Endothelial cell of umbilical vein (primary cell): Measurements from ENCODE around the gene CLEC4D. TPM values are rescaled to one million over a fixed set of nuclear protein-coding genes. Genes with fewer than 3 reads are reported as not detected.

Source experiments
- BruUV-seq: library from RNA; stranded (reverse); fragments of 400-500 nt; replicated peaks from 2 replicates; lab custom pipeline; 2021; lab: Mats Ljungman, UMichigan
- CTCF ChIA-PET: fragments of 300-600, 350-600 bp; sonication (Branson Sonifier 250); formaldehyde crosslinking; loops from one replicate; lab custom pipeline; 2021; ENCODE audit warnings: antibody characterized with exemption, inconsistent platforms; lab: Charles Lee
- POLR2A ChIA-PET: fragments of 300-600, 350-600 bp; sonication (Branson Sonifier 250); formaldehyde crosslinking; loops from one replicate; lab custom pipeline; 2021; ENCODE audit warnings: antibody characterized with exemption, inconsistent platforms; lab: Charles Lee
- DNase-seq: peaks from one replicate; pipeline ENCODE4 v3.0.0-alpha.2; 2011; ENCODE audit warnings: low read depth, low spot score
- FAIRE-seq: peaks from 2 replicates; lab custom pipeline; 2011; peaks lifted over from hg19 to GRCh38; lab: Jason Lieb, UNC
- H2AFZ ChIP-seq: 2 replicates; pipeline ENCODE4 v1.6.0; 2012; ENCODE audit warnings: low read depth, low read length, control low read depth, inconsistent platforms
- H3K27ac ChIP-seq: 2 replicates; pipeline ENCODE4 v1.5.1; 2011; ENCODE audit warnings: low read depth, mild to moderate bottlenecking, control low read depth, low read length, moderate library complexity; ENCODE audit not compliant: insufficient read depth
- H3K27me3 ChIP-seq, 2 experiments: 2 replicates each; pipeline versions ENCODE4 v1.6.0 to v1.6.1; 2011; ENCODE audit warnings: low read length in 2 of 2, mixed read lengths in 1 of 2; ENCODE audit not compliant: control insufficient read depth in 2 of 2, insufficient read depth in 2 of 2
- H3K36me3 ChIP-seq, 2 experiments: 2 replicates in 1 of 2; 3 replicates in 1 of 2; pipeline ENCODE4 v1.5.1; 2011; ENCODE audit warnings: low read length in 2 of 2, mild to moderate bottlenecking in 1 of 2, moderate library complexity in 1 of 2; ENCODE audit not compliant: control insufficient read depth in 2 of 2, insufficient read depth in 2 of 2; ENCODE audit errors: extremely low read depth in 1 of 2
- H3K4me1 ChIP-seq: 3 replicates; pipeline ENCODE4 v1.5.1; 2011; ENCODE audit warnings: mild to moderate bottlenecking, low read length; ENCODE audit not compliant: control insufficient read depth, insufficient read depth; ENCODE audit errors: extremely low read depth
- H3K4me2 ChIP-seq: 2 replicates; pipeline ENCODE4 v1.6.1; 2011; ENCODE audit warnings: low read length, control low read depth, mixed read lengths; ENCODE audit not compliant: insufficient read depth
- H3K4me3 ChIP-seq, 3 experiments: fragments of 200-600 bp in 1 of 3; sonication (generic), shearing (Covaris generic) in 1 of 3; replicated peaks in 1 of 3; 2 replicates each; pipeline ENCODE4 v1.5.1; 2011 to 2016; ENCODE audit warnings: control low read depth in 3 of 3, low read length in 3 of 3, mild to moderate bottlenecking in 2 of 3, inconsistent platforms in 1 of 3, low read depth in 1 of 3, moderate library complexity in 1 of 3; ENCODE audit not compliant: insufficient read depth in 1 of 3
- H3K79me2 ChIP-seq: 2 replicates; pipeline ENCODE4 v1.6.0; 2012; ENCODE audit warnings: low read length, inconsistent platforms; ENCODE audit not compliant: control insufficient read depth, insufficient read depth
- H3K9ac ChIP-seq: replicated peaks from 2 replicates; pipeline ENCODE3; 2011; ENCODE audit warnings: low read length, control low read depth; ENCODE audit not compliant: insufficient read depth; ENCODE audit errors: extremely low read depth
- H3K9me1 ChIP-seq: replicated peaks from 3 replicates; pipeline ENCODE4 v1.6.0; 2011; ENCODE audit warnings: mild to moderate bottlenecking, low read length; ENCODE audit not compliant: control insufficient read depth, insufficient read depth; ENCODE audit errors: extremely low read depth
- H3K9me3 ChIP-seq: replicated peaks from 2 replicates; pipeline ENCODE4 v1.5.1; 2012; ENCODE audit warnings: low read length, inconsistent platforms; ENCODE audit not compliant: control insufficient read depth, insufficient read depth
- H4K20me1 ChIP-seq: replicated peaks from 2 replicates; pipeline ENCODE3; 2011; ENCODE audit warnings: mild to moderate bottlenecking, low read length; ENCODE audit not compliant: control insufficient read depth, insufficient read depth; ENCODE audit errors: extremely low read depth
- EZH2 ChIP-seq: IDR thresholded peaks from 2 replicates; pipeline ENCODE4 v1.6.1; 2012; ENCODE audit warnings: borderline replicate concordance, low read depth, mild to moderate bottlenecking, moderate library complexity, low read length, inconsistent platforms; ENCODE audit not compliant: severe bottlenecking
- FOS ChIP-seq: IDR thresholded peaks from 2 replicates; pipeline ENCODE4 v1.6.1; 2011; ENCODE audit warnings: mild to moderate bottlenecking, low read length, moderate library complexity, borderline replicate concordance; ENCODE audit not compliant: insufficient read depth
- GATA2 ChIP-seq: IDR thresholded peaks from 2 replicates; pipeline ENCODE4 v1.7.0; 2011; ENCODE audit warnings: low read depth, mild to moderate bottlenecking, moderate library complexity, mixed read lengths, low read length; ENCODE audit not compliant: insufficient read length, insufficient read depth
- JUN ChIP-seq: IDR thresholded peaks from 2 replicates; pipeline ENCODE4 v1.6.1; 2011; ENCODE audit warnings: borderline replicate concordance, low read depth; ENCODE audit not compliant: insufficient read length, insufficient read depth
- MYC ChIP-seq: IDR thresholded peaks from one replicate; pipeline ENCODE4 v1.6.1; 2011; ENCODE audit warnings: mild to moderate bottlenecking, low read depth, low read length
- POLR2A ChIP-seq: IDR thresholded peaks from 2 replicates; pipeline ENCODE4 v1.6.1; 2012; ENCODE audit warnings: low read depth, mild to moderate bottlenecking, control low read depth, low read length
- POLR2AphosphoS5 ChIP-seq: IDR thresholded peaks from 2 replicates; pipeline ENCODE4 v1.6.1; 2012; ENCODE audit warnings: low read depth, mild to moderate bottlenecking, control low read depth, low read length, moderate library complexity; ENCODE audit not compliant: insufficient read depth
- dilution Hi-C: fragments of 300-500 bp; cut with MboI; formaldehyde crosslinking; loops from one replicate; pipeline ENCODE4 v1.15.0; 2019; ENCODE audit warnings: low sequenced_read_pairs; ENCODE audit not compliant: extremely low pct_ligation_motif_present
- intact Hi-C: fragments of 100-400 bp; cut with micrococcal nuclease; formaldehyde crosslinking; loops from one replicate; pipeline ENCODE4 v1.10.0; 2022
- polyA plus RNA-seq, 4 experiments: library from polyadenylated mRNA; depleted of rRNA in 3 of 4; stranded (reverse) in 3 of 4; unstranded in 1 of 4; fragments of >200 nt; gene quantifications; 2 replicates each; pipeline versions ENCODE4 v1.2.1 to v1.2.3, GENCODE V29; 2011 to 2012; ENCODE audit warnings: missing spikeins in 1 of 4
- total RNA-seq: library from RNA; stranded (reverse); gene quantifications from 2 replicates; pipeline ENCODE4 v1.2.3, GENCODE V29; 2021
- TF ChIP-seq, protein P1 (sequence below), 2 donors: IDR thresholded peaks; 1 replicate in 1 of 2; 2 replicates in 1 of 2; pipeline ENCODE4 v1.5.1; 2011; ENCODE audit warnings: low read length in 2 of 2, mild to moderate bottlenecking in 2 of 2, moderate library complexity in 2 of 2, control low read depth in 1 of 2, inconsistent platforms in 1 of 2, low read depth in 1 of 2; ENCODE audit not compliant: insufficient read depth in 1 of 2; ENCODE audit errors: extremely low read depth in 1 of 2
- TF ChIP-seq, protein P2 (sequence below): IDR thresholded peaks from 2 replicates; pipeline ENCODE4 v1.6.1; 2011; ENCODE audit not compliant: insufficient read depth, insufficient read length

Gene CLEC4D
- total and polyA plus RNA-seq, 2 donors (not counting 3 experiments of a cell fraction or from before 2014, with no cell fraction given): not detected

DNA sequence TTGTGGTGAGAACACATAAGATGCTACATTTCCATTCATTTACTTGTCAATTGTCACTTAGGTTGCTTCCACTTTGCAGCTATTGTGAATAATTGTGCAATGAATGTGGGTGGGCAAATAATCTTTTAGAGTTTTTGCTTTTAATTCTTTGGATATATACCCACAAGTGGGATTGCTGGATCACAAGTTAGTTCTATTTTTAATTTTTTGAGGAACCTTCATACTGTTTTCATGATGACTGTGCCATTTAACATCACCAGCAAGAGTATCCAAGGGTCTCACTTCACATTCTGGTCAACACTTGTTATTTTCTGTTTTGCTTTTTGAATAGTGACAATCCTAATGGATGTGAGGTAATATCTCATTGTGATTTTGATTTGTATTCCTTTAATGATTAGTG is 47.1 kb upstream of the CLEC4D start:
- ChIA-PET CTCF (no interaction called here), POLR2A (no interaction called here)
- Histone ChIP-seq H3K9me1 (no peaks in the 10 kb centered on the region), H4K20me1 (no peaks in the 10 kb centered on the region), H3K27me3 (no peaks in the 10 kb centered on the region), H3K27ac (no peak overlapping the region), H2AFZ (no peak overlapping the region), H3K4me1 (no peaks in the 10 kb centered on the region), H3K9me3 (no peaks in the 10 kb centered on the region), H3K36me3 (no peaks in the 10 kb centered on the region), H3K4me2 (no peak overlapping the region), H3K4me3 (no peak overlapping the region), H3K79me2 (no peaks in the 10 kb centered on the region), H3K9ac (no peak overlapping the region)
- no TSS peak for BruUV-seq
- dilution Hi-C loops: no loop called here
- intact Hi-C loops: no loop called here
- no peak for FAIRE-seq
- no peak for DNase-seq
- TF ChIP-seq EZH2 (no peak), POLR2AphosphoS5 (no peak), GATA2 (no peak), FOS (no peak), MYC (no peak), POLR2A (no peak), JUN (no peak)
- TF ChIP-seq, protein P1, sequence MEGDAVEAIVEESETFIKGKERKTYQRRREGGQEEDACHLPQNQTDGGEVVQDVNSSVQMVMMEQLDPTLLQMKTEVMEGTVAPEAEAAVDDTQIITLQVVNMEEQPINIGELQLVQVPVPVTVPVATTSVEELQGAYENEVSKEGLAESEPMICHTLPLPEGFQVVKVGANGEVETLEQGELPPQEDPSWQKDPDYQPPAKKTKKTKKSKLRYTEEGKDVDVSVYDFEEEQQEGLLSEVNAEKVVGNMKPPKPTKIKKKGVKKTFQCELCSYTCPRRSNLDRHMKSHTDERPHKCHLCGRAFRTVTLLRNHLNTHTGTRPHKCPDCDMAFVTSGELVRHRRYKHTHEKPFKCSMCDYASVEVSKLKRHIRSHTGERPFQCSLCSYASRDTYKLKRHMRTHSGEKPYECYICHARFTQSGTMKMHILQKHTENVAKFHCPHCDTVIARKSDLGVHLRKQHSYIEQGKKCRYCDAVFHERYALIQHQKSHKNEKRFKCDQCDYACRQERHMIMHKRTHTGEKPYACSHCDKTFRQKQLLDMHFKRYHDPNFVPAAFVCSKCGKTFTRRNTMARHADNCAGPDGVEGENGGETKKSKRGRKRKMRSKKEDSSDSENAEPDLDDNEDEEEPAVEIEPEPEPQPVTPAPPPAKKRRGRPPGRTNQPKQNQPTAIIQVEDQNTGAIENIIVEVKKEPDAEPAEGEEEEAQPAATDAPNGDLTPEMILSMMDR (IDR thresholded peaks at IDR 0.05; ENCODE audit: extremely low read depth in 1 of 2, insufficient read depth in 1 of 2, low read depth in 1 of 2, low read length in 2 of 2): no peak
- TF ChIP-seq, protein P2, sequence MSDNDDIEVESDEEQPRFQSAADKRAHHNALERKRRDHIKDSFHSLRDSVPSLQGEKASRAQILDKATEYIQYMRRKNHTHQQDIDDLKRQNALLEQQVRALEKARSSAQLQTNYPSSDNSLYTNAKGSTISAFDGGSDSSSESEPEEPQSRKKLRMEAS: no peak
